Activated CD8-positive, alpha-beta memory T cell treated with anti-CD3 and anti-CD28 coated beads, Interleukin-2, amount 10 ng/mL, durations not matched to agents 7 days and 5 days (primary cell): ENCODE results near the gene DEGS2. TPM values are rescaled to one million over a fixed set of nuclear protein-coding genes. Genes with fewer than 3 reads are reported as not detected.

Experiments
- ATAC-seq: fragments of 150-1000 bp; cut with Tn5 transposase; one replicate; pipeline ENCODE4 v1.10.0; 2021; ENCODE audit warnings: moderate library complexity
- CTCF ChIA-PET: fragments of 350-600 bp; sonication (Branson Sonifier 250); formaldehyde crosslinking; loops from one replicate; lab custom pipeline; 2021; ENCODE audit warnings: antibody characterized with exemption; lab: Charles Lee
- DNase-seq: peaks from one replicate; pipeline ENCODE4 v3.0.0-alpha.2; 2020
- H3K27ac Mint-ChIP-seq: one replicate; pipeline ENCODE4 v1.8.0; 2021; ENCODE audit warnings: mild to moderate bottlenecking, mixed read lengths
- H3K27me3 Mint-ChIP-seq: one replicate; pipeline ENCODE4 v1.8.0; 2021; ENCODE audit warnings: mixed read lengths
- H3K36me3 Mint-ChIP-seq: one replicate; pipeline ENCODE4 v1.8.0; 2021; ENCODE audit warnings: mild to moderate bottlenecking, mixed read lengths
- H3K4me1 Mint-ChIP-seq: one replicate; pipeline ENCODE4 v1.8.0; 2021; ENCODE audit warnings: mixed read lengths
- H3K4me3 Mint-ChIP-seq: one replicate; pipeline ENCODE4 v1.8.0; 2021; ENCODE audit warnings: mild to moderate bottlenecking, moderate library complexity, mixed read lengths
- H3K9me3 Mint-ChIP-seq: one replicate; pipeline ENCODE4 v1.8.0; 2022; ENCODE audit warnings: low read depth, mixed read lengths
- total RNA-seq, 2 experiments: library from RNA; stranded (reverse); gene quantifications; one replicate each; pipeline ENCODE4 v1.2.3, GENCODE V29; 2021

DEGS2 gene
- total RNA-seq, 2 experiments from 2014 or later: not detected

- DNase-seq: no peak
- H3K4me3 Mint-ChIP-seq: no peak overlapping the region
- CTCF ChIA-PET: interaction anchor here (0.8 to 1.2 kb wide), 2 partner anchors 14 to 234 kb away, joined by 3 read pairs; no protein-coding TSS in a partner anchor
- H3K27me3 Mint-ChIP-seq: no peaks in the 10 kb centered on the region
- H3K27ac Mint-ChIP-seq: no peak overlapping the region
- peaks cover 28% of the 10 kb centered on the region for H3K36me3 Mint-ChIP-seq
- ATAC-seq: no peak
- H3K4me1 Mint-ChIP-seq: peaks cover 26% of the 10 kb centered on the region
- no peaks in the 10 kb centered on the region for H3K9me3 Mint-ChIP-seq
These were observed 15.9 kb downstream of the DEGS2 start for GRCh38 chr14:100143523-100143922.

- no peak for ATAC-seq
- Mint-ChIP-seq H3K9me3 (no peaks in the 10 kb centered on the region), H3K4me1 (peaks cover 23% of the 10 kb centered on the region), H3K27ac (peak overlapping the region; percentile 59), H3K36me3 (peaks cover 38% of the 10 kb centered on the region), H3K27me3 (no peaks in the 10 kb centered on the region), H3K4me3 (no peak overlapping the region)
- CTCF ChIA-PET: interaction anchor here (0.6 to 1.8 kb wide), 5 partner anchors 13 to 235 kb away, joined by 3 to 5 read pairs (median 3); no protein-coding TSS in a partner anchor
- DNase-seq: no peak
These were observed 17.1 kb downstream of the DEGS2 start for GRCh38 chr14:100142073-100143040.

GRCh38 chr14:100141098-100141497 lies 18.3 kb downstream of the DEGS2 start:
- Mint-ChIP-seq H3K36me3 (peaks cover 46% of the 10 kb centered on the region), H3K27me3 (no peaks in the 10 kb centered on the region), H3K27ac (no peak overlapping the region), H3K4me1 (peaks cover 10% of the 10 kb centered on the region), H3K9me3 (no peaks in the 10 kb centered on the region), H3K4me3 (no peak overlapping the region)
- CTCF ChIA-PET: interaction anchor here (0.8 to 1.2 kb wide), 2 partner anchors 21 to 47 kb away, joined by 3 read pairs; no protein-coding TSS in a partner anchor
- DNase-seq (no peak), ATAC-seq (no peak)

- Mint-ChIP-seq H3K4me3 (no peak overlapping the region), H3K36me3 (peaks cover 48% of the 10 kb centered on the region), H3K27ac (no peak overlapping the region), H3K4me1 (peaks cover 5% of the 10 kb centered on the region), H3K27me3 (no peaks in the 10 kb centered on the region), H3K9me3 (no peaks in the 10 kb centered on the region)
- CTCF ChIA-PET: interaction anchor here (0.8 to 1.2 kb wide), 2 partner anchors 15 to 47 kb away, joined by 3 read pairs; no protein-coding TSS in a partner anchor
- ATAC-seq (no peak), DNase-seq (no peak)
These were observed 18.9 kb downstream of the DEGS2 start for GRCh38 chr14:100140452-100141078.

- Mint-ChIP-seq H3K36me3 (peaks cover 59% of the 10 kb centered on the region), H3K4me3 (no peak overlapping the region), H3K27me3 (no peaks in the 10 kb centered on the region), H3K9me3 (no peaks in the 10 kb centered on the region), H3K27ac (peak overlapping the region; percentile 51), H3K4me1 (peaks cover 5% of the 10 kb centered on the region)
- CTCF ChIA-PET: interaction anchor here (1.6 kb wide), 1 partner anchor 54 kb away, joined by 4 read pairs; no protein-coding TSS in a partner anchor
- no peak for DNase-seq
- ATAC-seq: no peak
These were observed 20.5 kb downstream of the DEGS2 start for GRCh38 chr14:100138955-100139354.

GRCh38 chr14:100138082-100138787 lies 21.2 kb downstream of the DEGS2 start:
- Mint-ChIP-seq H3K9me3 (no peaks in the 10 kb centered on the region), H3K27ac (no peak overlapping the region), H3K4me1 (peaks cover 2% of the 10 kb centered on the region), H3K36me3 (peaks cover 60% of the 10 kb centered on the region), H3K4me3 (no peak overlapping the region), H3K27me3 (no peaks in the 10 kb centered on the region)
- ATAC-seq: no peak
- CTCF ChIA-PET: interaction anchor here (1.3 to 1.6 kb wide), 2 partner anchors 54 to 148 kb away, joined by 3 to 4 read pairs; no protein-coding TSS in a partner anchor
- DNase-seq: no peak

- H3K9me3 Mint-ChIP-seq: no peaks in the 10 kb centered on the region
- no peak overlapping the region for H3K27ac Mint-ChIP-seq
- peaks cover 62% of the 10 kb centered on the region for H3K36me3 Mint-ChIP-seq
- no peaks in the 10 kb centered on the region for H3K27me3 Mint-ChIP-seq
- CTCF ChIA-PET: interaction anchor here (1.3 kb wide), 1 partner anchor 149 kb away, joined by 3 read pairs; no protein-coding TSS in a partner anchor
- peaks cover 2% of the 10 kb centered on the region for H3K4me1 Mint-ChIP-seq
- H3K4me3 Mint-ChIP-seq: no peak overlapping the region
- no peak for DNase-seq
- no peak for ATAC-seq
These were observed 22.3 kb downstream of the DEGS2 start for GRCh38 chr14:100137173-100137572.

GRCh38 chr14:100135784-100136183 lies 23.7 kb downstream of the DEGS2 start:
- H3K4me1 Mint-ChIP-seq: peaks cover 2% of the 10 kb centered on the region
- H3K27ac Mint-ChIP-seq: peak overlapping the region; percentile 26
- peaks cover 70% of the 10 kb centered on the region for H3K36me3 Mint-ChIP-seq
- no peak overlapping the region for H3K4me3 Mint-ChIP-seq
- no peaks in the 10 kb centered on the region for H3K27me3 Mint-ChIP-seq
- no peaks in the 10 kb centered on the region for H3K9me3 Mint-ChIP-seq
- ATAC-seq: no peak
- CTCF ChIA-PET: no interaction called here
- DNase-seq: no peak

GRCh38 chr14:100135073-100135472 lies 24.4 kb downstream of the DEGS2 start:
- no peaks in the 10 kb centered on the region for H3K27me3 Mint-ChIP-seq
- H3K36me3 Mint-ChIP-seq: peaks cover 70% of the 10 kb centered on the region

GRCh38 chr14:100134586-100134985 lies 24.9 kb downstream of the DEGS2 start:
- peaks cover 72% of the 10 kb centered on the region for H3K36me3 Mint-ChIP-seq
- CTCF ChIA-PET: no interaction called here

More at GRCh38 chr14:100135073-100135472, 24.4 kb downstream of the DEGS2 start:
- Mint-ChIP-seq H3K9me3 (no peaks in the 10 kb centered on the region), H3K4me1 (peaks cover 2% of the 10 kb centered on the region), H3K27ac (no peak overlapping the region), H3K4me3 (no peak overlapping the region)
- CTCF ChIA-PET: no interaction called here
- DNase-seq (no peak), ATAC-seq (no peak)

GRCh38 chr14:100132903-100133510 lies 26.4 kb downstream of the DEGS2 start:
- H3K9me3 Mint-ChIP-seq: no peaks in the 10 kb centered on the region
- CTCF ChIA-PET: no interaction called here
- DNase-seq: no peak
- H3K27me3 Mint-ChIP-seq: no peaks in the 10 kb centered on the region
- no peak overlapping the region for H3K27ac Mint-ChIP-seq
- H3K4me1 Mint-ChIP-seq: no peaks in the 10 kb centered on the region
- peaks cover 70% of the 10 kb centered on the region for H3K36me3 Mint-ChIP-seq
- ATAC-seq: no peak
- H3K4me3 Mint-ChIP-seq: no peak overlapping the region

More at GRCh38 chr14:100134586-100134985, 24.9 kb downstream of the DEGS2 start:
- no peak for ATAC-seq
- Mint-ChIP-seq H3K4me1 (peaks cover 2% of the 10 kb centered on the region), H3K27me3 (no peaks in the 10 kb centered on the region), H3K4me3 (no peak overlapping the region), H3K27ac (no peak overlapping the region), H3K9me3 (no peaks in the 10 kb centered on the region)
- no peak for DNase-seq

GRCh38 chr14:100132161-100132902 lies 27.1 kb downstream of the DEGS2 start:
- Mint-ChIP-seq H3K9me3 (no peaks in the 10 kb centered on the region), H3K27me3 (no peaks in the 10 kb centered on the region), H3K27ac (no peak overlapping the region), H3K36me3 (peaks cover 68% of the 10 kb centered on the region), H3K4me3 (no peak overlapping the region), H3K4me1 (no peaks in the 10 kb centered on the region)
- ATAC-seq: no peak
- no peak for DNase-seq
- CTCF ChIA-PET: interaction anchor here (1.0 kb wide), 1 partner anchor 61 kb away, joined by 4 read pairs; no protein-coding TSS in a partner anchor
